Thymus (tissue), 11 donors: Measurements from ENCODE around the gene EIF2S3. TPM values are rescaled to one million over a fixed set of nuclear protein-coding genes. Genes with fewer than 3 reads are reported as not detected.
"Not testable (repeated sequence)": the region's sequence is repeated elsewhere in the genome, so short reads cannot be mapped to it uniquely, and the experiment has no call there.

ENCODE experiments used
- DNase-seq, 9 donors: peaks; one replicate each; pipeline ENCODE4 v3.0.0-alpha.2; 2013; ENCODE audit warnings: low spot score in 9 of 9, low read depth in 6 of 9, missing footprints in 1 of 9
- H3K27ac ChIP-seq, 2 donors: one replicate each; pipeline ENCODE4 v1.5.1; 2013; ENCODE audit warnings: control low read depth in 1 of 2, low read depth in 1 of 2, low read length in 1 of 2, mild to moderate bottlenecking in 1 of 2, moderate library complexity in 1 of 2
- H3K27me3 ChIP-seq, 2 donors: one replicate each; pipeline ENCODE4 v1.5.1; 2013; ENCODE audit warnings: low read length in 1 of 2; ENCODE audit not compliant: control insufficient read depth in 2 of 2, insufficient read depth in 1 of 2
- H3K36me3 ChIP-seq, 2 donors: one replicate each; pipeline ENCODE4 v1.5.1; 2013; ENCODE audit warnings: low read length in 1 of 2, mild to moderate bottlenecking in 1 of 2, moderate library complexity in 1 of 2; ENCODE audit not compliant: control insufficient read depth in 2 of 2, insufficient read depth in 2 of 2
- H3K4me1 ChIP-seq, 2 donors: one replicate each; pipeline ENCODE4 v1.5.1; 2013; ENCODE audit warnings: low read length in 2 of 2; ENCODE audit not compliant: control insufficient read depth in 2 of 2, insufficient read depth in 2 of 2
- H3K4me3 ChIP-seq, 2 donors: one replicate each; pipeline ENCODE4 v1.5.1; 2013; ENCODE audit warnings: low read length in 2 of 2, control low read depth in 1 of 2, mild to moderate bottlenecking in 1 of 2
- H3K9me3 ChIP-seq, 2 donors: one replicate each; pipeline ENCODE4 v1.5.1; 2013; ENCODE audit warnings: low read length in 1 of 2, mild to moderate bottlenecking in 1 of 2; ENCODE audit not compliant: control insufficient read depth in 2 of 2, insufficient read depth in 1 of 2
- WGBS: extraction: QIAGEN DNeasy Blood & Tissue Kit; methylation state at CpG from one replicate; pipeline ENCODE4 v1.1.7; 2013; 5-methylcytosine and 5-hydroxymethylcytosine counted together
- polyA plus RNA-seq: library from polyadenylated mRNA; stranded (reverse); fragments of 200-250 nt; gene quantifications from one replicate; pipeline ENCODE4 v1.2.3, GENCODE V29; 2013
- total RNA-seq: library from RNA; stranded (reverse); fragments of 120-200 nt; gene quantifications from one replicate; pipeline ENCODE4 v1.2.4, GENCODE V29; 2013
- donor health status: healthy.

The EIF2S3 gene
- total and polyA plus RNA-seq, 2 donors = 89.2 to 168 TPM

- Histone ChIP-seq H3K4me1 (no peaks in the 10 kb centered on the region), H3K9me3 (no peaks in the 10 kb centered on the region), H3K4me3 (no peak overlapping the region), H3K27ac (no peak overlapping the region), H3K27me3 (peaks cover 0 to 11% of the 10 kb centered on the region in 2 donors), H3K36me3 (no peaks in the 10 kb centered on the region)
- 98% methylated on average over 6 of the region's 6 CpGs for WGBS
- no peak for DNase-seq
These were observed 26.8 kb upstream of the EIF2S3 start for GRCh38 chrX:24027985-24028384.

DNA sequence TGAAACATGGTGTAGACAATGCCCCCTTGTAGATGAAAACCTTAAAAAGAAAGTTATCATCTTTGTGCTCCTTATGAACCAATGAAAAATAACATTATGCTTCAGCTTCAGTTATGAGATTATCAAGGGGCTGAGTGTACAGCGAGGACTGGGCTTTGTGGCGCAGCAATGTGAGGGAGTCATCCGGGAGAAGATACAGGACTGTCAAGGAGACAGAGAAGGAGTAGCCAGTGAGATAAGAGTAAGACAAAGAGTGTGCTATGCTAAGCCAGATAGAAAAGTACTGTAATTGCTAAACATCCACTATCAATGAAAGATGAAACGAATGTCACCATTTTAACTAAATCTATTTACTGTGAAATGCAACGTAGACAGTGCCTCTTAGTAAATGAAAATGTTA, 24.2 kb upstream of the EIF2S3 start:
- Histone ChIP-seq H3K27ac (no peak overlapping the region), H3K9me3 (no peaks in the 10 kb centered on the region), H3K27me3 (peaks cover 0 to 8% of the 10 kb centered on the region in 2 donors), H3K36me3 (no peaks in the 10 kb centered on the region), H3K4me3 (no peak overlapping the region), H3K4me1 (no peaks in the 10 kb centered on the region)
- no peak for DNase-seq
- WGBS = 96% methylated on average over 5 of the region's 5 CpGs

DNA sequence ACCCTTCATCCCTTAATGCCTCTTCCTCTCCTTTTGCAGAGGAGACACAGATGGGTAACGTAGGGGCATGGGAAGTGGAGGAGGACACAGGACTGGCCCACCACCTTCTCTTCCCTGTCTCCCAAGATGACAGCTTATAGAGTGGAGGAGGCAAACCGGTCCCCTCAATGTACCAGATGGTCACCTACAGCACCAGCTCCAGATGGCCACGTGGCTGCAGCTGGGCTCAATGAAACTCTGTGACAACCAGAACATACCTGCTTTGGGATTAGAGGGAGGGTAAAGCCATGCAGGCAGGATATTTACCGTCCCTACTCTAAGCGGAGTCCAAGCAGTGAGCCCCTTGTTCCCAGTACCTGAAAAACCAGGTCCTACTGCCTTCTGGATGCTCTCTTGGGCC, 20.3 kb upstream of the EIF2S3 start:
- H3K4me1 ChIP-seq = no peaks in the 10 kb centered on the region
- H3K9me3 ChIP-seq = no peaks in the 10 kb centered on the region
- no peaks in the 10 kb centered on the region for H3K36me3 ChIP-seq
- no peak for DNase-seq
- H3K4me3 ChIP-seq = no peak overlapping the region
- H3K27ac ChIP-seq = no peak overlapping the region
- H3K27me3 ChIP-seq = no peaks in the 10 kb centered on the region
- WGBS = 95% methylated on average over 5 of the region's 5 CpGs

GRCh38 chrX:24037729-24038128, 17.0 kb upstream of the EIF2S3 start:
- DNase-seq = no peak
- Histone ChIP-seq H3K4me1 (no peaks in the 10 kb centered on the region), H3K36me3 (no peaks in the 10 kb centered on the region), H3K4me3 (no peak overlapping the region), H3K27ac (no peak overlapping the region), H3K9me3 (no peaks in the 10 kb centered on the region), H3K27me3 (no peaks in the 10 kb centered on the region)
- 96% methylated on average over 4 of the region's 4 CpGs for WGBS

- H3K9me3 ChIP-seq, H3K36me3 ChIP-seq, H3K4me1 ChIP-seq, DNase-seq, H3K27me3 ChIP-seq, H3K27ac ChIP-seq, H3K4me3 ChIP-seq: not testable (repeated sequence)
These were observed 8.7 kb upstream of the EIF2S3 start for GRCh38 chrX:24046060-24046459.

GRCh38 chrX:24049643-24050042, 5.1 kb upstream of the EIF2S3 start:
- H3K36me3 ChIP-seq, H3K4me3 ChIP-seq, H3K27me3 ChIP-seq, H3K9me3 ChIP-seq, H3K4me1 ChIP-seq, DNase-seq, H3K27ac ChIP-seq: not testable (repeated sequence)
- WGBS = 98% methylated on average over 24 of the region's 24 CpGs

DNA sequence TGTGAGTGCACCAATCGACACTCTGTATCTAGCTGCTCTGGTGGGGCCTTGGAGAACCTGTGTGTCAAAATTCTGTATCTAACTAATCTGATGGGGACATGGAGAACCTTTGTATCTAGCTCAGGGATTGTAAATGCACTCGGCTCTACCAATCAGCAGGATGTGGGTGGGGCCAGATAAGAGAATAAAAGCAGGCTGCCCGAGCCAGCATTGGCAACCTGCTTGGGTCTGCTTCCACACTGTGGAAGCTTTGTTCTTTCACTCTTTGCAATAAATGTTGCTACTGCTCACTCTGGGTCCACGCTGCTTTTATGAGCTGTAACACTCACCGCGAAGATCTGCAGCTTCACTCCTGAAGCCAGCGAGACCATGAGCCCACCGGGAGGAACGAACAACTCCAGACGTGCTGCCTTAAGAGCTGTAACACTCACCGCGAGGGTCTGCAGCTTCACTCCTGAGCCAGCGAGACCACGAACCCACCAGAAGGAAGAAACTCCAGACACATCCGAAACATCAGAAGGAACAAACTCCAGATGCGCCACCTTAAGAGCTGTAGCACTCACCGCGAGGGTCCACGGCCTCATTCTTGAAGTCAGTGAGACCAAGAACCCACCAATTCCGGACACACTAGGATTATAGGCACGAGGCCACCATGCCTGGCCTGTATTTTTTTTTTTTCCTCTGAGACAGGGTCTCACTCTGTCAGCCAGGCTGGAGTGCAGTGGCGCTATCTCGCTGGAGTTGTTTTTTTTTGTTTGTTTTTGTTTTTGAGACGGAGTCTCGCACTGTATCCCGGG, 4.0 kb upstream of the EIF2S3 start:
- not testable (repeated sequence) for H3K27ac ChIP-seq, H3K9me3 ChIP-seq, DNase-seq, H3K4me1 ChIP-seq, H3K36me3 ChIP-seq, H3K4me3 ChIP-seq, H3K27me3 ChIP-seq
- WGBS = 93% methylated on average over 23 of the region's 26 CpGs

GRCh38 chrX:24055043-24055356, 244 bp downstream of the EIF2S3 start:
- no peaks in the 10 kb centered on the region for H3K4me1 ChIP-seq
- H3K4me3 ChIP-seq = peak overlapping the region; percentile 78 to 95
- 0% methylated on average over 14 of the region's 14 CpGs for WGBS
- peaks cover 3 to 26% of the 10 kb centered on the region in 2 donors for H3K36me3 ChIP-seq
- peak overlapping the region; percentile 82 to 93 for H3K27ac ChIP-seq
- no peaks in the 10 kb centered on the region for H3K9me3 ChIP-seq
- H3K27me3 ChIP-seq = no peaks in the 10 kb centered on the region
- DNase-seq = no peak

- H3K9me3 ChIP-seq = no peaks in the 10 kb centered on the region
- WGBS = 99% methylated on average over 6 of the region's 6 CpGs
- DNase-seq = no peak
These were observed 8.7 kb downstream of the EIF2S3 start for GRCh38 chrX:24063488-24063887.

More at GRCh38 chrX:24063488-24063887, 8.7 kb downstream of the EIF2S3 start:
- Histone ChIP-seq H3K4me1 (no peaks in the 10 kb centered on the region), H3K4me3 (no peak overlapping the region), H3K27me3 (no peaks in the 10 kb centered on the region), H3K36me3 (peaks cover 21 to 73% of the 10 kb centered on the region in 2 donors), H3K27ac (no peak overlapping the region)
